Loucy (cell line): ENCODE results near the gene SP2.

ENCODE experiments used
- CTCF ChIP-seq: fragments of 200-600 bp; sonication (generic); conservative IDR thresholded peaks from 2 replicates; pipeline ENCODE4 v1.5.1; 2014; ENCODE audit warnings: mild to moderate bottlenecking, antibody characterized with exemption, low read length
- EZH2phosphoT487 ChIP-seq: fragments of 200-600 bp; IDR thresholded peaks from 2 replicates; pipeline ENCODE4 v1.6.1; 2018; ENCODE audit warnings: antibody characterized with exemption, mild to moderate bottlenecking, moderate library complexity, borderline replicate concordance

- TF ChIP-seq EZH2phosphoT487 (no peak), CTCF (no peak)
Measured at GRCh38 chr17:47878203-47879027, 17.6 kb upstream of the SP2 start.
